HCT116 (cell line): ENCODE results near the gene NECAP2. TPM values are rescaled to one million over a fixed set of nuclear protein-coding genes. Genes with fewer than 3 reads are reported as not detected.

ENCODE experiments used
- ATAC-seq: fragments of 200-7000 bp; cut with Tn5 transposase; 2 replicates; pipeline ENCODE4 v1.9.1; 2020; ENCODE audit warnings: mild to moderate bottlenecking, moderate library complexity
- BruUV-seq: library from RNA; stranded (reverse); fragments of 400-500 nt; replicated peaks from 2 replicates; lab custom pipeline; 2021; lab: Mats Ljungman, UMichigan
- CTCF ChIA-PET: fragments of 300-600 bp; sonication (Branson Sonifier 250); formaldehyde crosslinking; loops from one replicate; lab custom pipeline; 2021; ENCODE audit warnings: antibody characterized with exemption; lab: Charles Lee
- POLR2A ChIA-PET: fragments of 300-600, 350-600 bp; sonication (Branson Sonifier 250); formaldehyde crosslinking; loops from one replicate; lab custom pipeline; 2021; ENCODE audit warnings: antibody characterized with exemption; lab: Charles Lee
- RAD21 ChIA-PET, 2 experiments: fragments of 300-600 bp; sonication (Branson Sonifier 250); formaldehyde crosslinking; loops; one replicate each; lab custom pipeline; 2023; ENCODE audit warnings: low total read pairs in 2 of 2; ENCODE audit not compliant: uncharacterized antibody in 2 of 2, unreplicated experiment in 2 of 2, low non-redundant PET in 1 of 2; lab: Charles Lee
- DNase-seq: peaks from one replicate; pipeline ENCODE4 v3.0.0-alpha.2; 2010; ENCODE audit warnings: low read depth, low spot score
- H2AFZ ChIP-seq: fragments of 200-600 bp; shearing (Covaris generic), sonication (generic); 2 replicates; pipeline ENCODE4 v1.6.1; 2017; ENCODE audit warnings: low read depth, mixed run types, mixed read lengths, antibody characterized with exemption, low read length; ENCODE audit not compliant: poor library complexity, severe bottlenecking
- H3K27ac ChIP-seq: 2 replicates; pipeline ENCODE4 v1.5.1; 2012; ENCODE audit warnings: low read depth, low read length
- H3K27me3 ChIP-seq: fragments of 200-600 bp; sonication (generic); 2 replicates; pipeline ENCODE4 v1.6.1; 2016; ENCODE audit warnings: mixed run types, low read length, mixed read lengths; ENCODE audit not compliant: insufficient read depth
- H3K36me3 ChIP-seq, 2 experiments: fragments of 200-500 bp in 1 of 2; fragments of 200-600 bp in 1 of 2; sonication (Bioruptor generic) in 1 of 2; sonication (generic) in 1 of 2; 2 replicates each; pipeline versions ENCODE4 v1.5.1 to v1.6.1; 2014 to 2016; ENCODE audit warnings: low read length in 2 of 2, inconsistent platforms in 1 of 2, mixed read lengths in 1 of 2, mixed run types in 1 of 2; ENCODE audit not compliant: insufficient read depth in 2 of 2, control insufficient read depth in 1 of 2
- H3K4me1 ChIP-seq, 2 experiments: fragments of 200-600 bp in 1 of 2; sonication (generic) in 1 of 2; 2 replicates each; pipeline versions ENCODE4 v1.5.1 to v1.6.1; 2012 to 2017; ENCODE audit warnings: low read length in 2 of 2, inconsistent platforms in 1 of 2, mild to moderate bottlenecking in 1 of 2, mixed read lengths in 1 of 2, mixed run types in 1 of 2, moderate library complexity in 1 of 2; ENCODE audit not compliant: insufficient read depth in 2 of 2, control insufficient read depth in 1 of 2
- H3K4me2 ChIP-seq: fragments of 200-600 bp; sonication (generic); 2 replicates; pipeline ENCODE4 v1.6.1; 2017; ENCODE audit warnings: mixed run types, low read length, mixed read lengths
- H3K4me3 ChIP-seq, 2 experiments: fragments of 200-600 bp in 1 of 2; sonication (generic) in 1 of 2; replicated peaks in 1 of 2; 2 replicates each; pipeline ENCODE4 v1.5.1; 2011 to 2016; ENCODE audit warnings: low read length in 2 of 2, control low read depth in 1 of 2, low read depth in 1 of 2, mild to moderate bottlenecking in 1 of 2, mixed read lengths in 1 of 2, mixed run types in 1 of 2
- H3K79me2 ChIP-seq: fragments of 200-600 bp; sonication (generic); 2 replicates; pipeline ENCODE4 v1.6.1; 2017; ENCODE audit warnings: mild to moderate bottlenecking, mixed run types, low read length, moderate library complexity, mixed read lengths; ENCODE audit not compliant: insufficient read depth
- H3K9ac ChIP-seq: fragments of 200-600 bp; sonication (generic); 2 replicates; pipeline ENCODE4 v1.6.1; 2016; ENCODE audit warnings: low read length, mixed read lengths
- H3K9me2 ChIP-seq: fragments of 200-600 bp; sonication (generic), shearing (Covaris generic); 2 replicates; pipeline ENCODE4 v1.6.1; 2017; ENCODE audit warnings: mixed run types, mild to moderate bottlenecking, moderate library complexity; ENCODE audit not compliant: insufficient read depth
- H3K9me3 ChIP-seq, 2 experiments: fragments of 200-500 bp in 1 of 2; fragments of 200-600 bp in 1 of 2; sonication (Bioruptor generic) in 1 of 2; sonication (generic) in 1 of 2; 2 replicates each; pipeline ENCODE4 v1.6.1; 2014 to 2017; ENCODE audit warnings: low read length in 2 of 2, mixed read lengths in 2 of 2, inconsistent platforms in 1 of 2, low read depth in 1 of 2, mild to moderate bottlenecking in 1 of 2, mixed run types in 1 of 2, moderate library complexity in 1 of 2; ENCODE audit not compliant: control insufficient read depth in 1 of 2, insufficient read depth in 1 of 2
- H4K20me1 ChIP-seq: fragments of 200-600 bp; sonication (generic), shearing (Covaris generic); 2 replicates; pipeline ENCODE4 v1.6.1; 2017; ENCODE audit warnings: mixed run types, mild to moderate bottlenecking, moderate library complexity; ENCODE audit not compliant: insufficient read depth
- ATF3 ChIP-seq: IDR thresholded peaks from 2 replicates; pipeline ENCODE4 v1.6.1; 2012
- CBX3 ChIP-seq: IDR thresholded peaks from 2 replicates; pipeline ENCODE4 v1.6.1; 2012; ENCODE audit warnings: low read depth
- CEBPB ChIP-seq: IDR thresholded peaks from 2 replicates; pipeline ENCODE4 v1.6.1; 2012; ENCODE audit warnings: low read depth
- EGR1 ChIP-seq: IDR thresholded peaks from 2 replicates; pipeline ENCODE4 v1.6.1; 2012; ENCODE audit warnings: low read depth
- ELF1 ChIP-seq: IDR thresholded peaks from 2 replicates; pipeline ENCODE4 v1.6.1; 2012; ENCODE audit warnings: low read depth, borderline replicate concordance
- FOSL1 ChIP-seq: IDR thresholded peaks from 2 replicates; pipeline ENCODE4 v1.6.1; 2012; ENCODE audit warnings: low read depth
- JUND ChIP-seq: IDR thresholded peaks from 2 replicates; pipeline ENCODE4 v1.6.1; 2012
- MAX ChIP-seq: IDR thresholded peaks from 2 replicates; pipeline ENCODE4 v1.6.1; 2012
- POLR2A ChIP-seq: IDR thresholded peaks from 2 replicates; pipeline ENCODE4 v1.7.0; 2011; ENCODE audit warnings: borderline replicate concordance; ENCODE audit not compliant: insufficient read depth, insufficient read length; ENCODE audit errors: extremely low read depth
- POLR2AphosphoS5 ChIP-seq: IDR thresholded peaks from 2 replicates; pipeline ENCODE4 v1.6.1; 2011; ENCODE audit warnings: mild to moderate bottlenecking, low read depth, low read length, moderate library complexity
- REST ChIP-seq: IDR thresholded peaks from 2 replicates; pipeline ENCODE4 v1.6.1; 2012; ENCODE audit warnings: low read depth
- SIN3A ChIP-seq: IDR thresholded peaks from 2 replicates; pipeline ENCODE4 v1.6.1; 2012; ENCODE audit warnings: low read depth
- SP1 ChIP-seq: IDR thresholded peaks from 2 replicates; pipeline ENCODE4 v1.6.1; 2012; ENCODE audit warnings: low read depth
- SRF ChIP-seq: IDR thresholded peaks from 2 replicates; pipeline ENCODE4 v1.6.1; 2012; ENCODE audit warnings: low read depth
- TCF7L2 ChIP-seq: IDR thresholded peaks from 2 replicates; pipeline ENCODE4 v1.7.0; 2011; ENCODE audit warnings: borderline replicate concordance, inconsistent platforms; ENCODE audit not compliant: insufficient read depth, insufficient read length; ENCODE audit errors: extremely low read depth
- YY1 ChIP-seq: IDR thresholded peaks from 2 replicates; pipeline ENCODE4 v1.6.1; 2011; ENCODE audit warnings: low read length, low read depth, moderate library complexity, mild to moderate bottlenecking; ENCODE audit not compliant: insufficient replicate concordance; ENCODE audit errors: extremely low read depth
- ZBTB33 ChIP-seq: IDR thresholded peaks from 2 replicates; pipeline ENCODE4 v1.6.1; 2011; ENCODE audit warnings: mild to moderate bottlenecking, low read length, moderate library complexity; ENCODE audit not compliant: insufficient replicate concordance; ENCODE audit errors: extremely low read depth
- intact Hi-C: fragments of 100-400 bp; cut with micrococcal nuclease; formaldehyde crosslinking; loops from 2 replicates; pipeline ENCODE4 v1.10.0; 2022
- total RNA-seq: library from RNA; stranded (reverse); gene quantifications from one replicate; pipeline ENCODE4 v1.2.1, GENCODE V29; 2021; ENCODE audit not compliant: unreplicated experiment

NECAP2 gene
- total RNA-seq, 1 experiment from 2014 or later = 35.5 TPM

GRCh38 chr1:16409536-16410152, 30.9 kb upstream of the NECAP2 start:
- H4K20me1 ChIP-seq = no peaks in the 10 kb centered on the region
- no peak overlapping the region for H3K27ac ChIP-seq
- DNase-seq (no peak), ATAC-seq (no peak)
- H3K9me3 ChIP-seq = no peaks in the 10 kb centered on the region
- H3K4me2 ChIP-seq = no peak overlapping the region
- BruUV-seq = no TSS peak
- RAD21 ChIA-PET = no interaction called here
- H3K9me2 ChIP-seq = no peaks in the 10 kb centered on the region
- H3K79me2 ChIP-seq = no peaks in the 10 kb centered on the region
- POLR2A ChIA-PET = no interaction called here
- no peaks in the 10 kb centered on the region for H3K4me1 ChIP-seq
- TF ChIP-seq EGR1 (no peak), SIN3A (no peak), MAX (no peak), POLR2AphosphoS5 (no peak), SP1 (no peak), ELF1 (no peak), REST (no peak), ATF3 (no peak), YY1 (no peak), CEBPB (no peak), TCF7L2 (no peak), ZBTB33 (no peak), CBX3 (no peak), POLR2A (no peak), JUND (no peak), SRF (no peak), FOSL1 (no peak)
- CTCF ChIA-PET = no interaction called here
- no peaks in the 10 kb centered on the region for H3K36me3 ChIP-seq
- no peak overlapping the region for H2AFZ ChIP-seq
- no peaks in the 10 kb centered on the region for H3K27me3 ChIP-seq
- no peak overlapping the region for H3K9ac ChIP-seq
- intact Hi-C loops = no loop called here
- H3K4me3 ChIP-seq = no peak overlapping the region
